Measurements from ENCODE around the gene CNIH3. TPM values are rescaled to one million over a fixed set of nuclear protein-coding genes. Genes with fewer than 3 reads are reported as not detected.
A peak's percentile ranks its signal among the peaks of the same experiment; 100 is the strongest.

The CNIH3 gene
- total RNA-seq, 2 donors from 2014 or later = 1.4 to 2.8 TPM

- no peak for DNase-seq
- Mint-ChIP-seq H3K4me3 (no peak overlapping the region), H3K4me1 (peaks cover 42% of the 10 kb centered on the region), H3K27ac (peak overlapping the region; percentile 98), H3K36me3 (ENCODE audit: low read depth) (peaks cover 6% of the 10 kb centered on the region), H3K27me3 (peaks cover 36% of the 10 kb centered on the region)
- ATAC-seq = no peak
- no peaks in the 10 kb centered on the region for H3K9me3 ChIP-seq (ENCODE audit: control insufficient read depth, low read length, poor library complexity, severe bottlenecking)
Observed at GRCh38 chr1:224621813-224622682, 5.9 kb downstream of the CNIH3 start.

DNA sequence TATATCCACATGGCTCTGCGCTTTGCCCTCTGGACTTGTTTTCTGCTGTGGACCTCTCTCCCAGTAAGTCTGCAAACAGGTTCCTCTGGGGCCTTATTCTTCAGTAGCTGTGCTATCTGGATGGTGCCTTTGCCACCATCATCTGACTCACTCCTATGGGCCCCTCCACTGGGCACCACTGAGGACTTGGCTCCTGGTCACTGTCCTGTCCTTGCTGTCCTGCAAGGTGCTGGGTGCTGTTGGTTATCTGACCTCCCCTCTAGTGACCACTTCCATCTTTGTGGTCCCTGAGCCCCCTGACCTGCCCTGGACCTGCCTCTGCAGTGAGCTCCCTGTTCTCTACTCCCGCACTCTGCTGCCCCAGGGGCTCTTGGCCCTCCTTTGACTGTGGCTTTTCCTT, 6.7 kb downstream of the CNIH3 start:
- no peaks in the 10 kb centered on the region for H3K9me3 ChIP-seq (ENCODE audit: control insufficient read depth, low read length, poor library complexity, severe bottlenecking)
- DNase-seq (no peak), ATAC-seq (no peak)
- H3K4me1 Mint-ChIP-seq = peaks cover 36% of the 10 kb centered on the region
- H3K27me3 Mint-ChIP-seq = peaks cover 28% of the 10 kb centered on the region
- H3K36me3 Mint-ChIP-seq (ENCODE audit: low read depth) = peaks cover 6% of the 10 kb centered on the region
- peak overlapping the region; percentile 98 for H3K27ac Mint-ChIP-seq
- peak overlapping the region; percentile 87 for H3K4me3 Mint-ChIP-seq

DNA sequence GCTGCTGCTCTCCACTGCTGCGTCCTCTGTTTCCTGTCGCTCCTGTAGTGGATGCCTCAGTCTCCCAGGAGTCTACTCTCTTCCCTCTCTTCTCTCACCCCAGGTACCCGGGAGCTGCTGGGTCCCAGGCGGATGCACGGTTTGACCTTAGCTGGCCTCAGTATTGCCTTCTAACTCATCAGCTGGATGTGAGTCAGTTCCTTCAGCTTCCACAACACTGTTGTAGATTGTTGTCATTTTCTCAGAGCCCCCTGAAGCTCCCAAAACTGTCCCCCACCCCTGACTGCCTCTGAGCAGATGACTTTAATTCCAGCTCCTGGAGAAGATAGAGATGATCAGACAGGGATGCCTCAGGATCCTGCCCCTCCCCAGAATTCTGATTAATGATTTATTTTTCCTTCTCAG, 7.2 kb downstream of the CNIH3 start:
- H3K36me3 Mint-ChIP-seq (ENCODE audit: low read depth) = peaks cover 6% of the 10 kb centered on the region
- peak overlapping the region; percentile 98 for H3K27ac Mint-ChIP-seq
- peak overlapping the region; percentile 87 for H3K4me3 Mint-ChIP-seq
- no peak for ATAC-seq
- no peaks in the 10 kb centered on the region for H3K9me3 ChIP-seq (ENCODE audit: control insufficient read depth, low read length, poor library complexity, severe bottlenecking)
- H3K4me1 Mint-ChIP-seq = peaks cover 32% of the 10 kb centered on the region
- no peak for DNase-seq
- peaks cover 23% of the 10 kb centered on the region for H3K27me3 Mint-ChIP-seq

DNA sequence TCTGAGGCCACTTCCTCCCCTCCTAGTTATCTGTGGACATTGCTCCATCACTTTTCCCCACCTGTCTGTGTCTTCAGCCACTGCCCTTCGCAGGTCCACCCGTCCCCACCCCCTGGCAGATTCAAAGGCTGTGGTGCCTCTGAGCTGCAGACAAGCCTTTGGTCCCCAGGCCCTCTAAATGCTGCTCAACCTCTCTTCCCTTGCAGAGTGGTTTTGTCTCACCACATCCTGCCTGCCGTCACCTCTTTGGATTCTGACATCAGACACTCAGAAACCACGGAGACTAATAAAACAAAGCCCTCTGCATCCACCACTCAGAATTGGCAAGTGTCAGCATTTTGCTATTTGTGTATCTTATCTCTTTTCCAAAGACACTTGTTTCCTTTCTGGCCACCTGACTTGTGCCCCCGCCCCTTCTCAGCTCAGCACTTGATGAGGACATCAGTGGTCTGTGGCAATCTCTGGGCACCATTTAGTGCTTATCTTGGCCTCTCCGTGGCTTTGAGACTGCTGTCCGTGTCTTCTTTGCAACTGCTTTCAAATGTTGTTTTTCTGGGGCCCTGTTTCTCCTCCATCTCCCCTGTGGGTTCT, 7.7 kb downstream of the CNIH3 start:
- ATAC-seq (peak; percentile 92), DNase-seq (peak; percentile 31 to 63 (median 61))
- Mint-ChIP-seq H3K4me3 (peak overlapping the region; percentile 87), H3K27ac (peak overlapping the region; percentile 98), H3K27me3 (peaks cover 18% of the 10 kb centered on the region), H3K36me3 (ENCODE audit: low read depth) (peaks cover 6% of the 10 kb centered on the region), H3K4me1 (peaks cover 27% of the 10 kb centered on the region)
- H3K9me3 ChIP-seq (ENCODE audit: control insufficient read depth, low read length, poor library complexity, severe bottlenecking) = no peaks in the 10 kb centered on the region

DNA sequence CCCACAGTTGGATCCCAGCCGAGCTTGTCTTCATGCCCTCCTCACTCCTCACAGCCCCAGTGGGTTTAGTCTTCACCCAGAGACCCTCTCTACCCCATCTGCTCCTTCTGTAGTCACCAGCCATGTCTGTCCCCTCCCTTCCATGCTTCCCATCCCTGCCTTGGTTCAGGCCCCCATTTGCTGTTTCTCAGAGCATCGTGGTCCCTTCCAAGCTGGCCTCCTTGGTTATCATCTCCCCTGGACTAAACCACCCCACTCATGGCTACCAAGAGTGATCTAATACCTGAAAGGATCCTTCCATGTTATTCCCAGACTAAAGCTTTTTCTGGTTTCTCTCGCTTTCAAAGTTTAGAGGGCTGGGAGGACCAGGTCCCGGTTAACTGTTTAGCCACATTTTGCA, 8.3 kb downstream of the CNIH3 start:
- H3K9me3 ChIP-seq (ENCODE audit: control insufficient read depth, low read length, poor library complexity, severe bottlenecking) = no peaks in the 10 kb centered on the region
- H3K27me3 Mint-ChIP-seq = peaks cover 12% of the 10 kb centered on the region
- peak overlapping the region; percentile 98 for H3K27ac Mint-ChIP-seq
- ATAC-seq = no peak
- no peak for DNase-seq
- peaks cover 6% of the 10 kb centered on the region for H3K36me3 Mint-ChIP-seq (ENCODE audit: low read depth)
- peak overlapping the region; percentile 87 for H3K4me3 Mint-ChIP-seq
- H3K4me1 Mint-ChIP-seq = peaks cover 25% of the 10 kb centered on the region

GRCh38 chr1:224626042-224626441, 9.9 kb downstream of the CNIH3 start:
- H3K27ac Mint-ChIP-seq = peak overlapping the region; percentile 98
- DNase-seq = no peak
- peaks cover 5% of the 10 kb centered on the region for H3K27me3 Mint-ChIP-seq
- no peak for ATAC-seq
- H3K9me3 ChIP-seq (ENCODE audit: control insufficient read depth, low read length, poor library complexity, severe bottlenecking) = no peaks in the 10 kb centered on the region
- H3K36me3 Mint-ChIP-seq (ENCODE audit: low read depth) = peaks cover 6% of the 10 kb centered on the region
- H3K4me3 Mint-ChIP-seq = no peak overlapping the region
- H3K4me1 Mint-ChIP-seq = peaks cover 25% of the 10 kb centered on the region

GRCh38 chr1:224629965-224630364, 13.8 kb downstream of the CNIH3 start:
- Mint-ChIP-seq H3K27ac (no peak overlapping the region), H3K36me3 (ENCODE audit: low read depth) (peaks cover 4% of the 10 kb centered on the region), H3K4me3 (no peak overlapping the region), H3K4me1 (peaks cover 9% of the 10 kb centered on the region), H3K27me3 (peaks cover 27% of the 10 kb centered on the region)
- DNase-seq (no peak), ATAC-seq (no peak)
- H3K9me3 ChIP-seq (ENCODE audit: control insufficient read depth, low read length, poor library complexity, severe bottlenecking) = no peaks in the 10 kb centered on the region

GRCh38 chr1:224631462-224632115, 15.5 kb downstream of the CNIH3 start:
- H3K36me3 Mint-ChIP-seq (ENCODE audit: low read depth) = peaks cover 4% of the 10 kb centered on the region
- no peak overlapping the region for H3K4me3 Mint-ChIP-seq
- no peak for ATAC-seq
- peaks cover 4% of the 10 kb centered on the region for H3K4me1 Mint-ChIP-seq
- no peaks in the 10 kb centered on the region for H3K9me3 ChIP-seq (ENCODE audit: control insufficient read depth, low read length, poor library complexity, severe bottlenecking)
- no peak overlapping the region for H3K27ac Mint-ChIP-seq
- DNase-seq = no peak
- H3K27me3 Mint-ChIP-seq = peaks cover 28% of the 10 kb centered on the region

GRCh38 chr1:224632381-224632871, 16.3 kb downstream of the CNIH3 start:
- Mint-ChIP-seq H3K4me1 (peaks cover 6% of the 10 kb centered on the region), H3K27ac (no peak overlapping the region), H3K27me3 (peaks cover 28% of the 10 kb centered on the region), H3K36me3 (ENCODE audit: low read depth) (peaks cover 4% of the 10 kb centered on the region), H3K4me3 (no peak overlapping the region)
- no peaks in the 10 kb centered on the region for H3K9me3 ChIP-seq (ENCODE audit: control insufficient read depth, low read length, poor library complexity, severe bottlenecking)
- no peak for DNase-seq
- no peak for ATAC-seq

- Mint-ChIP-seq H3K4me3 (no peak overlapping the region), H3K36me3 (ENCODE audit: low read depth) (peaks cover 4% of the 10 kb centered on the region), H3K4me1 (peaks cover 11% of the 10 kb centered on the region), H3K27ac (no peak overlapping the region), H3K27me3 (peaks cover 32% of the 10 kb centered on the region)
- H3K9me3 ChIP-seq (ENCODE audit: control insufficient read depth, low read length, poor library complexity, severe bottlenecking) = no peaks in the 10 kb centered on the region
- DNase-seq (no peak), ATAC-seq (no peak)
Observed at GRCh38 chr1:224632921-224633321, 16.8 kb downstream of the CNIH3 start.

DNA sequence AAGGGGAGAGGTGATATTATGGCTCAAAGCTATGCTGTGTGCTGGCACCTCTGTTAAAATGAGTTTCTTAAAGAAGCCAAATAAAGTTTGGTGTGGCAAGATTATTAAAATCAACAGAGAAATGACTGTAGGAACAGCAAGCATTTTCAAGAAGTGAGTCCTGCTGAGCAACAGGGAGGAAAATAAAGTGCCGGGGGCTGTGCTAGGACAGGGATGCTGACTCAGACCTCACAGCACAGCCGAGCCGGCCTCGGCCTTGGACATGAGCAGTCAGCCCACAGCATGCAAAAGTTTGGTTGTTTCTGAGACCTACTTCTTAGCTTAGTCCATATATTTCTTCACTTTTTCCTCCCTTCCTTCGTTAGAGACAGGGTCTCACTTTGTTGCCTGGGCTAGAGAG, 19.2 kb downstream of the CNIH3 start:
- Mint-ChIP-seq H3K4me3 (no peak overlapping the region), H3K4me1 (peaks cover 11% of the 10 kb centered on the region), H3K36me3 (ENCODE audit: low read depth) (peaks cover 4% of the 10 kb centered on the region), H3K27me3 (peaks cover 51% of the 10 kb centered on the region), H3K27ac (no peak overlapping the region)
- DNase-seq (no peak), ATAC-seq (no peak)
- H3K9me3 ChIP-seq (ENCODE audit: control insufficient read depth, low read length, poor library complexity, severe bottlenecking) = no peaks in the 10 kb centered on the region

- DNase-seq (no peak), ATAC-seq (no peak)
- Mint-ChIP-seq H3K4me1 (peaks cover 9% of the 10 kb centered on the region), H3K27ac (peak overlapping the region; percentile 80), H3K36me3 (ENCODE audit: low read depth) (peaks cover 4% of the 10 kb centered on the region), H3K27me3 (peaks cover 55% of the 10 kb centered on the region), H3K4me3 (no peak overlapping the region)
- H3K9me3 ChIP-seq (ENCODE audit: control insufficient read depth, low read length, poor library complexity, severe bottlenecking) = no peaks in the 10 kb centered on the region
Observed at GRCh38 chr1:224637515-224637914, 21.4 kb downstream of the CNIH3 start.

DNA sequence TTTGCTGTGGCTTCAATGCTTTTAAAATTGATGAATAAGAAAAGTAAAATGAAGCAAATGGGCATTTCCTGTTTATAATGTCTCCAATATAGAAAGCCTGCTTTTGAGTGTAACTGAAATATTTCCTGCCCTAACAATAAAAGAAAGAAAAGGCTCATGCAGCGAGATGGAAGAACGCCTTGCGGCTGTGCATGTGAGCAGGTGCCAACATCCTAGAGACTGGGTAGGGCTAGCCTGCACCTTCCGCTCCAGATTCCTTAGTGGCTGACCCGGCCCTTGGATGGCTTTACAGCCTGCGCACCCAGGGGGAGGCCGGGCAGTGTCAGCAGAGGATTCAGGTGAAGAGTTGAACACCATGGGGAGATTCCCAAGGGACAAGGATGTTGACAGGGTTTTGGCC, 21.8 kb downstream of the CNIH3 start:
- H3K36me3 Mint-ChIP-seq (ENCODE audit: low read depth) = peaks cover 5% of the 10 kb centered on the region
- no peaks in the 10 kb centered on the region for H3K9me3 ChIP-seq (ENCODE audit: control insufficient read depth, low read length, poor library complexity, severe bottlenecking)
- peak overlapping the region; percentile 80 for H3K27ac Mint-ChIP-seq
- DNase-seq (no peak), ATAC-seq (no peak)
- H3K4me3 Mint-ChIP-seq = no peak overlapping the region
- H3K4me1 Mint-ChIP-seq = peaks cover 9% of the 10 kb centered on the region
- peaks cover 55% of the 10 kb centered on the region for H3K27me3 Mint-ChIP-seq
